Transverse colon (tissue), 4 donors: ENCODE data around the gene NEK8.

Experiments
- POLR2A ChIP-seq: fragments of 450-650 bp; IDR thresholded peaks from one replicate; pipeline ENCODE4 v1.6.1; 2016; ENCODE audit warnings: antibody characterized with exemption, mild to moderate bottlenecking, moderate library complexity
- POLR2AphosphoS5 ChIP-seq, 3 donors: sonication (generic); formaldehyde crosslinking; IDR thresholded peaks; one replicate each; pipeline ENCODE4 v1.6.1; 2016; ENCODE audit warnings: antibody characterized with exemption in 3 of 3
- TF ChIP-seq, protein P1 (sequence below), 5 experiments: fragments of 200-600 bp in 3 of 5; fragments of 450-650 bp in 2 of 5; sonication (generic) in 3 of 5; IDR thresholded peaks; 1 replicate in 2 of 5; 2 replicates in 3 of 5; pipeline ENCODE4 v1.5.1; 2016 to 2017; ENCODE audit warnings: antibody characterized with exemption in 5 of 5, inconsistent platforms in 3 of 5, mild to moderate bottlenecking in 2 of 5, moderate library complexity in 1 of 5

DNA sequence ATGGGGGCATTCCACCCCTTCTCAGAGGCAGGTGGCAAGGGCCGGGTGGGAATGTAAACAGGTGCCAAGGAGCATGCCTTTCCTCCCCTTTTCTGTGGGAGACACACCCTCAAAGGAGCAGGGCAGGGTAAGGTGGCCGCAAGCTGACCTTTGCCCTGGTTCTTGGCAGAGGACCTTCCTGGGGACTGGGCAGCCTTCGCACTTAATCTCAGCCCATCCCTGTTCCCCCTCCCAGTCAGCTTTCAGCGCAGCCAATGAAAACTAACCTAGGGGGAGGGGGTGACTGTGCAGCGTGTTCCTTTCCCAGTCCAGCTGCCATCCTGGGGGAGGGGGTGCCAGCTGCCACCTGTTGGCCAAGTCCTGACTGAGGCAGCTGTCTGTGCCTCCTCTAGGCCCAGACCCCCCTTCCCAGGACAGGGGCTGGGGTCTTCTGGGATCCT, 18.0 kb downstream of the NEK8 start:
- TF ChIP-seq POLR2A (no peak), POLR2AphosphoS5 (IDR thresholded peaks at IDR 0.05) (peak in 1 of 3 donors; percentile 43)
- TF ChIP-seq, protein P1, sequence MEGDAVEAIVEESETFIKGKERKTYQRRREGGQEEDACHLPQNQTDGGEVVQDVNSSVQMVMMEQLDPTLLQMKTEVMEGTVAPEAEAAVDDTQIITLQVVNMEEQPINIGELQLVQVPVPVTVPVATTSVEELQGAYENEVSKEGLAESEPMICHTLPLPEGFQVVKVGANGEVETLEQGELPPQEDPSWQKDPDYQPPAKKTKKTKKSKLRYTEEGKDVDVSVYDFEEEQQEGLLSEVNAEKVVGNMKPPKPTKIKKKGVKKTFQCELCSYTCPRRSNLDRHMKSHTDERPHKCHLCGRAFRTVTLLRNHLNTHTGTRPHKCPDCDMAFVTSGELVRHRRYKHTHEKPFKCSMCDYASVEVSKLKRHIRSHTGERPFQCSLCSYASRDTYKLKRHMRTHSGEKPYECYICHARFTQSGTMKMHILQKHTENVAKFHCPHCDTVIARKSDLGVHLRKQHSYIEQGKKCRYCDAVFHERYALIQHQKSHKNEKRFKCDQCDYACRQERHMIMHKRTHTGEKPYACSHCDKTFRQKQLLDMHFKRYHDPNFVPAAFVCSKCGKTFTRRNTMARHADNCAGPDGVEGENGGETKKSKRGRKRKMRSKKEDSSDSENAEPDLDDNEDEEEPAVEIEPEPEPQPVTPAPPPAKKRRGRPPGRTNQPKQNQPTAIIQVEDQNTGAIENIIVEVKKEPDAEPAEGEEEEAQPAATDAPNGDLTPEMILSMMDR (IDR thresholded peaks at IDR 0.05), result no peak
